ENCODE results near the gene CACNB2.
"Not testable (repeated sequence)": the region's sequence is repeated elsewhere in the genome, so short reads cannot be mapped to it uniquely, and the experiment has no call there.

The CACNB2 gene

DNA sequence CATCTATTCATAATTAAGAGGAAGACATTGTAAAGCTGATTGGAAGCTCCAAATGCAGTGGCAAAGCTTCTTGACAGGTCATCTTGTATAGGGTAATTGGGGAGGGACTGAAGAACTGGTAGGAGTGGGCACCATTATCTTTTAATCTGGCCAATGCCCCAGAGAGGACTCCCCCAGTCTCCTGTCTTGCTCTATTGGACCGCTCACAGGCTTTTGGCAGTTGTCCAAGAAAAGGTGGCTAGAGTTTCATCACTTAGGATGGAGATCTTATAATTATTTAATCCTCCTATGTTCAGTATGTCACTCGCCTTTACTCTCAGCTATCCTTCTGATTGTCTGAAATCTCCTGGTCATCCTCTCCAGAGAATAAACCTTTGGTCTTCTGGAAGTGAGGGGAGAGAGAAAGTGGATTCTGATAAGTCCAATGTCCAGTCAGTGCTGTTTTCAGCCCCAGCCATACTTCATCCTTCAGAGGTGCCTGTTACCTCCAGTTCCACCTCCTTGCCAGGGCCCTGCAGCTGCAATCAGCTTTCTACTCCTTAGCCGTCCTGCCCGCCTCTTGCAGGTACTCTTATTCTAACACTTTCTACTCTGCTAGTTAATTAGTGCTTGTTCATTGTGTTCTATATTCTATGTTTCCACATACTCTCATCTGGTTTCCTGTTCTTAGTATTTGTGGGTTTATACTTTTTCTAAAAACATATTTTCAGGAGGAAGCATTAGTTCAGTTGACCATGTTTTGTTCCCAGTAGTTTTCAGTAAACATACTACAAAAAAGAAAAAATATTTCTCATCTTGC, 269.6 kb downstream of the CACNB2 start:
- DNase-seq: no peak

DNA sequence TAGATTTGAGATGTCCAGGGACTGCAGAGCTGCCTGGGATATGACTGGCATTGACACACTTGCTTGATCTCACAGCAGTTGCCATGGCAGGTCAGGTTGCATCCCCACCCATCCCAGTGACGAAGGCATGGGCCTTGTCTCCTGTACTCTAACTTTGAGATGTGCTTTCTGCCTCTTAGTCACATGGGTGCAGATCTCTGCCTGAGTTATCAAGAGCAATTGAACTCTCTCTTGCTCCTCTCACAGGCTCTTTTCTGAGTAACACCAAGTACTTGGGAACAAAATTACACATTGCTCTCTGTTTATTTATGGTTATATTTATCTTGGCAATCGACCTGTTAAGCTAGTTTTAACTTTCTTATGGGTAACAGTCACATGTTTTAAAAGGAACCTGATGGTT, 273.8 kb downstream of the CACNB2 start:
- DNase-seq: peak; percentile 9

- DNase-seq: no peak
Observed at GRCh38 chr10:18417950-18418527, 277.8 kb downstream of the CACNB2 start.

DNA sequence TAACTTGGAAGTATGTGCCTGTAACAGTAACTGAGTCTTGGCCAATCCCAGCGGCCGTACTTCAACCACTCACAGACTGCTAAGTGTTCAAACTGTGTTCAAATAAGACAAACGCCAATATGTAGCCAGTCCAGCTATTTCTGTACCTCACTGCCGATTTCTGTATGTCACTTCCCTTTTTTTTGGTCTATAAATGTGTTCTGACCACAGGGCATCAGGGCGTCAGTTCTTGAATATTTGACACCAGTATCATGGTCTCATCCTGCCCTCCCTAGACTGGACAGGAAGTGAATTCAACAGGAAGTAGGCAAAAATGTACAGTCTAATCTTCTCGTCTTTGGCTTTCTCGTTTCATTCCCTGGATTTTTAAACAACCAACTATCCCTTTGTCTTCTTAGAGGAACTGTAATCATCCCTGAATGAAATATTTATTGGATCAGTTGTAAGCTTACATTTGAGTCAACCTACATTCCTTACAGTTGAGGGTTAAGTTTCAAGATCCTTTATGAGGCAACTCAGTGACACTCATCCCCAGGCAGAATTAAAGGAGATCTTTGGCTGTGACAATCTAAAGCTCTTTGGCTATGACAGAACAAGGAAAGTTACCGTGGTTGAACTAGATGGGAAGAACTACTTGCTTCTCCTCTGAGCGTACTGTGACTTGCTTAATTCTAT, 278.5 kb downstream of the CACNB2 start:
- no peak for DNase-seq

- no peak for DNase-seq
Observed at GRCh38 chr10:18419945-18420344, 279.7 kb downstream of the CACNB2 start.

- no peak for DNase-seq
Observed at GRCh38 chr10:18421726-18422293, 281.6 kb downstream of the CACNB2 start.

DNA sequence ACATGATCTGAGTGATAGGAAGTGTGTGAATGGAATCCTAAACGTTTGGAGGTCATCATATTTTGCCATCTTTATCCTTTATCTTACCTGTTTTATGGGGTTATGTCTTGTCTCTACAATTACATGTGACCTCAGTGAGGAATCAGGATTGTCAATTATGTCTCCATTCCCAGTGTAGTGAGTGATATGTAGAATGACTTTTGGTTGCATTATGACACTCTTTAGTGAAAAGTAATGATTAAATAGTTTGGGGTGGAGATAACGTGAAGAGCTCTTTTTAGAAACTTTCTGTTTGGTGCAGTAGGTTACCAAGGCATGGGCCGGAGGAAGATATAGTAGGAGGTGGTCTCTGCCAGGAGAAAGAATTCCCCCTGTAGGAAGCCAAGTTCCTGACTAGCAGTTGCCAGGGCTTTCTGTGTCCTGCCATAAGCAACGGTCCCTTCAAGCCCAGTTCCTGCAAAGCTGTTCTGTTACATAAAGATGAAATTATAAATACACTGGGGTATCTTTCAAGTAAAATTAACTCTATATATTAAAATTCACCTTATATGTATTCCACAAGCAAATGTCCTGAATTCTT, 282.9 kb downstream of the CACNB2 start:
- no peak for DNase-seq

GRCh38 chr10:18424200-18424599, 284.0 kb downstream of the CACNB2 start:
- no peak for DNase-seq

DNA sequence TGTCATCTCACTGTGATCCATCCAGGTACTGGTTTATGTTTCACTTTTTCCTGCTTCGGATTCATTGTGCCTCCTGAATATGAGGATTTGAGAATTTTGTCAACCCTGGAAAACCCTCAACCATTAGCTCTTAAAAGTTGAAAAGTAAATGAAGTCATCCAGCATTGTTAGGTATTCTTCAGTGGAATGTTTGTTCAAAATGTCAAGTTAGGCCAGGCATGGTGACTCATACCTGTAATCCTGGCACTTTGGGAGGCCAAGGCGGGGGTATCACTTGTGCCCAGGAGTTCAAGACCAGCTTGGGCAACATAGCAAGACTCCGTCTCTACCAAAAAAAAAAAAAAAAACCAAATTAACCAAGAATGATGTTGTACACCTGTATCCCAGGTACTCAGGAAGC, 289.1 kb downstream of the CACNB2 start:
- no peak for DNase-seq

GRCh38 chr10:18436902-18437301, 296.7 kb downstream of the CACNB2 start:
- DNase-seq: peak; percentile 0

DNA sequence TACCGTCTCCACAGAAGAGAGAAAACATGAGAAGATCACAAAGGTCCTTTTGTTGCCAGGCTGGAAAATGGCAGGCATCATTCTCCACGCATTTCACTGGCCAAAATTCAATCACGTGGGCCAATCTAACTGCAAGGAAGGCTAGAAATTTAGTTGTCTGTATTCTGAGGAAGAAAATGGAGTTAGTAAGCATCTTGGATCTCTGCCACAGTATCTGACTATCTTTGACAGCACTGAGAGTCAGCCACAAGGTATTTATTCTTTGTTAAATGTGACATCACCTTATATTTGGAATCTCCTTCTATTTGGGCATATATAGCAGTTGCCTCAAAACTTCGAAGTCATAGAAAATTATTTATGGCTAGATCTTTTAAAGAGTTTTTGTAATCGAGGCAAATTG, 297.3 kb downstream of the CACNB2 start:
- no peak for DNase-seq

- no peak for DNase-seq
Observed at GRCh38 chr10:18438361-18439126, 298.3 kb downstream of the CACNB2 start.

DNA sequence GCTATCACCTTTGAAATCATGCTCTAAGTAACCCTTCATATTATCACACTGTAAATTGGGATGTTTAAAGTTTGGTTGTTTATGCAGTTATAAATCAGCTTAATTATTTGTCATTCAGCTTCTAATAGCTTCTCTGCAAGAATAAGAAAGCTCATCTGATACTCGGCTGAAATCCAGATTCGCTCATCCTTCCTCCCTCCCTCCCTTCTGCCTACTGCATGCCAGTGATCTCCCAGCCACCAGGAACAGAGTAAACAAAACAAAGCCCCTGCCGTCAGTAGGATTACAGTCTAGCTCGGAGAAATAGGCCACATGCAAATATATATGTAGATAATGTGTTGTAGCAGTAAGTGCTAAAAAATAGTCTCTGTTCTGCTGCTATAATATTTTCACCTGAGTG, 299.4 kb downstream of the CACNB2 start:
- DNase-seq: no peak

GRCh38 chr10:18445635-18446034, 305.4 kb downstream of the CACNB2 start:
- not testable (repeated sequence) for DNase-seq

GRCh38 chr10:18446205-18446604, 306.0 kb downstream of the CACNB2 start:
- no peak for DNase-seq

- DNase-seq: no peak
Observed at GRCh38 chr10:18449611-18450026, 309.4 kb downstream of the CACNB2 start.

GRCh38 chr10:18450298-18450697, 310.1 kb downstream of the CACNB2 start:
- DNase-seq: no peak

DNA sequence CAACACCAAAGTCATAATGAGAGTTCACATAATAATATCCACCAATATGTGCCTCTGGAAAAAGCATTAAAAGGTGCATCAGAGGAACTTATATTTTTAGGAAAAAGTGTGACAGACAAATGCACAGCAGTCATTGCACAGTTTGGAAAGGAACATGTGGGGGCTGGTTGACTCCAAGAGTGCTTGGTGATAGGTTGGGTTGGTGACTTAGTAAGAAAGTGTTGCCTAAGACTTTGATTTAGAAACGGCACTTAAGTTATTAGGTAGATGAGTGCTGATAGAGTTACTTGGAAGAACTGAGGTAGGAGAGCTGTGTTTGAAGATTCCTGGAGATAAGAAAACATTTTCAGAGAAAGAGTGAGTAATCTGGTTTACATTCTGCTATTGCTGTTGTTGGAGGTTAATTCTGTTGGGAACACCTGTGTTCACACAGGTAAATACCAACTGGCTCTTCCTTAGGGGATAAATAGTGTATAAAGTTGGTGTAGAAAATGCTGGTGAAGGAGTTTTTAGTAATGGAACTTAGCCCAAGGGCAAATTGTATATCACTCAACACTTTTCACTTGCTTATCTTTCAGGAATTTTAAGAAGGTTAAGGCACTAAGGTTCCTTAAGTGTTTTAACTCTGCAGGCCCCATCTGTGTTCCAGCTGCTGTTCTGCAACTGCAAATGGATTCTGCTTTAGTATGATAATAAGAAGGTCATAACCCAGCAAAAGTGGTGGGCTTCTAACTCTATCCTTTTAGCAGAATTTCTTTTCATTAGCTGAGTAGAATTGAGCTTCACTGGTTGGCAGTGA, 315.1 kb downstream of the CACNB2 start:
- DNase-seq: no peak

GRCh38 chr10:18456984-18457383, 316.8 kb downstream of the CACNB2 start:
- no peak for DNase-seq

- DNase-seq: no peak
Observed at GRCh38 chr10:18460032-18460431, 319.8 kb downstream of the CACNB2 start.

DNA sequence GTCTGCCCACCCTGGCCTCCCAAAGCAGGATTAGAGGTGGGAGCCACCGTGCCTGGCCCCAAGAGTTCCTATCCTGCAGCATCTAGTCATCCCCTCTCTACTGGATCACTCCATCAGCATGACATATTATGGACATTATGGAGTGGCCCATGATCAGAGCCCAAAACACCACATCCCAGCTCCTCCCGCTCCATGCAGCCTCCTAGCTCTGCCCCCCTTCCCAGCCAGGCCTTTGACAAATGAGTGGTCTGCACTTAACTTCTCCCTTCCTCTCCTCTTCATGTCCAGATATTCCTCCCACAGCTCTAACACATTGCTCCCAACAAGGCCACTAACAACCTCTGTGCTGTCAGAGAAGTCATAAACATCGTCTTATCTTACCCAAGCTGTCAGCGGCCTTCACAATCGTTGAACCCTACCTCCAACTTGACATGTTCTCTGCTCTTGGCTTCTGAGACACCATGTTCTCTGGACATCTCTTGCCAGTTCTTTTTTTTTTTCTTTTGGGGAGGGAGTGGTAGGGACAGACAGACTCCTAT, 323.5 kb downstream of the CACNB2 start:
- DNase-seq: no peak
